Fibroblast of peridontal ligament (primary cell): Measurements from ENCODE around the gene TRIM65.
"Not testable (repeated sequence)": the region's sequence is repeated elsewhere in the genome, so short reads cannot be mapped to it uniquely, and the experiment has no call there.

Experiments used
- DNase-seq: peaks from one replicate; pipeline ENCODE4 v3.0.0-alpha.2; 2010; ENCODE audit errors: extremely low read depth

TRIM65 gene

GRCh38 chr17:75897160-75898019 is 639 bp upstream of the TRIM65 start:
- DNase-seq: peak; percentile 25

GRCh38 chr17:75895370-75896155 is 1.2 kb downstream of the TRIM65 start:
- DNase-seq: no peak

- DNase-seq: peak; percentile 25
Measured at GRCh38 chr17:75894049-75894733, 2.6 kb downstream of the TRIM65 start.

- no peak for DNase-seq
Measured at GRCh38 chr17:75893305-75894048, 3.3 kb downstream of the TRIM65 start.

- DNase-seq: no peak
Measured at GRCh38 chr17:75892556-75893224, 4.1 kb downstream of the TRIM65 start.

- no peak for DNase-seq
Measured at GRCh38 chr17:75891605-75892555, 4.9 kb downstream of the TRIM65 start.

- no peak for DNase-seq
Measured at GRCh38 chr17:75891022-75891604, 5.6 kb downstream of the TRIM65 start.

GRCh38 chr17:75889454-75889853 is 7.3 kb downstream of the TRIM65 start:
- no peak for DNase-seq

- DNase-seq: no peak
Measured at GRCh38 chr17:75888484-75888883, 8.3 kb downstream of the TRIM65 start.

- DNase-seq: not testable (repeated sequence)
Measured at GRCh38 chr17:75885860-75886259, 10.9 kb downstream of the TRIM65 start.

GRCh38 chr17:75885431-75885830 is 11.3 kb downstream of the TRIM65 start:
- DNase-seq: no peak

- DNase-seq: no peak
Measured at GRCh38 chr17:75881678-75882454, 14.9 kb downstream of the TRIM65 start.

GRCh38 chr17:75880266-75880665 is 16.5 kb downstream of the TRIM65 start:
- no peak for DNase-seq

- peak; percentile 49 for DNase-seq
Measured at GRCh38 chr17:75878174-75878998, 18.4 kb downstream of the TRIM65 start, which contains the start of gene TRIM47. Gene TRIM47 (minus strand): TSS chr17:75878581. CDS start chr17:75878548, 33 bp downstream.

GRCh38 chr17:75877752-75878173 is 19.0 kb downstream of the TRIM65 start:
- peak; percentile 61 for DNase-seq

GRCh38 chr17:75876938-75877751 is 19.6 kb downstream of the TRIM65 start:
- DNase-seq: peak; percentile 97
